GM20000 (cell line): ENCODE data around the gene CREB3L1.

ENCODE experiments used
- DNase-seq: peaks from one replicate; pipeline ENCODE4 v3.0.0; 2012; ENCODE audit warnings: low spot score
- TF ChIP-seq, protein P1 (sequence below): IDR thresholded peaks from 2 replicates; pipeline ENCODE4 v1.5.1; 2012; ENCODE audit warnings: mild to moderate bottlenecking, control low read depth; ENCODE audit errors: extremely low read depth, missing control alignments

CREB3L1 gene

DNA sequence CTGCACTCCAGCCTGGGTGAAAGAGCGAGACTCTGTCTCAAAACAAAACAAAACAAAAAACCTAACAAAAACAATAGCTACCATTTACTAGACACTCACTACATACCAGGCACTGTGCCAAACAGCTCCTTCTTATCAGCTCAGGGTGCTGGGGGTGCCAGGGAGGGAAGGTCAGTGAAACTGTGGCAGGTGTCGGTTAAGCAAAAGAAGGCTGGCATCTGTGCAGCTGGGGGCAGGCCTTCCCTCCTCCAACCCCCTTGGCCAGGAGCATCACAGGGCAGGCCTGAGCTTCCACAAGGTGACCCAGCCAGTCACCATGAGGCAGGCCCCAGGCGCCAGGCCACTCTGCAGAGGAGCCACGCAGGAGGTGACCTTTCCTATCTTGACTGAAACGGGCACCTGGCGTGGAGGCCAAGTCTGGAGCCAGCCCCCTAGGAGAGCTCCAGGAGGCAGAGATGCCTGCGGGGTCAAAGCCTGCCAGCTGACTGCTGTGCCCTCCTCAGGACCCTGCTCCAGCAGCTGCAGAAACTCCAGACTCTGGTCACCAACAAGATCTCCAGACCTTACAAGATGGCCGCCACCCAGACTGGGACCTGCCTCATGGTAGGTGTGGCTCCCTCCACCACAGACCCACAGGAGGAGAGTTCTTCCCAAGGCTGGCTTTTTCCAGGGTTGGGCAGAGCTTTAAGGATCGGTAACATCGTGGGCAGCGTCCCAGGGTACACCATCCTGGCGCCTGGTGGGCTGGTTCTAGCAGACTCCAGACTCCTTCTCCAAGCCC is 38.5 kb downstream of the CREB3L1 start:
- DNase-seq, result no peak
- TF ChIP-seq, protein P1, sequence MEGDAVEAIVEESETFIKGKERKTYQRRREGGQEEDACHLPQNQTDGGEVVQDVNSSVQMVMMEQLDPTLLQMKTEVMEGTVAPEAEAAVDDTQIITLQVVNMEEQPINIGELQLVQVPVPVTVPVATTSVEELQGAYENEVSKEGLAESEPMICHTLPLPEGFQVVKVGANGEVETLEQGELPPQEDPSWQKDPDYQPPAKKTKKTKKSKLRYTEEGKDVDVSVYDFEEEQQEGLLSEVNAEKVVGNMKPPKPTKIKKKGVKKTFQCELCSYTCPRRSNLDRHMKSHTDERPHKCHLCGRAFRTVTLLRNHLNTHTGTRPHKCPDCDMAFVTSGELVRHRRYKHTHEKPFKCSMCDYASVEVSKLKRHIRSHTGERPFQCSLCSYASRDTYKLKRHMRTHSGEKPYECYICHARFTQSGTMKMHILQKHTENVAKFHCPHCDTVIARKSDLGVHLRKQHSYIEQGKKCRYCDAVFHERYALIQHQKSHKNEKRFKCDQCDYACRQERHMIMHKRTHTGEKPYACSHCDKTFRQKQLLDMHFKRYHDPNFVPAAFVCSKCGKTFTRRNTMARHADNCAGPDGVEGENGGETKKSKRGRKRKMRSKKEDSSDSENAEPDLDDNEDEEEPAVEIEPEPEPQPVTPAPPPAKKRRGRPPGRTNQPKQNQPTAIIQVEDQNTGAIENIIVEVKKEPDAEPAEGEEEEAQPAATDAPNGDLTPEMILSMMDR, result no peak

DNA sequence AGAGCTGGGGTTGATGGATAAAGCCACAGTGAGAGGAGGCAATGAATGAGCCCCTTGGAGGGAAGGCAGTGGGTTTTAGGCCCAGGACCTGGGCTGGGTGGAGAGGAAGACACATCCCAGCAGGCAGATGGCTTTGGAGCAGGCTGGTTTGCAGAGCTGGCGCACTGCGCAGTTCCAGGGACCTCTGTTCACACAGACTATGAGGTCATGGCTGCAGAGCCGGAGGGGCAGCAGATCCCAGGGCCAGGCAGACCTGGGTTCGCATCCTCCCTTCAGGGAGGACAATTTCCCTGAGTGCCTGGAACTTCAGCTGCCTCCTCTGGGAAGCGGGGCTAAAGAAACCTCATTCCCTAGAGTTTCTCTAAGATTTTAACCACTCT is 41.6 kb downstream of the CREB3L1 start:
- TF ChIP-seq, protein P1, result no peak
- no peak for DNase-seq

DNA sequence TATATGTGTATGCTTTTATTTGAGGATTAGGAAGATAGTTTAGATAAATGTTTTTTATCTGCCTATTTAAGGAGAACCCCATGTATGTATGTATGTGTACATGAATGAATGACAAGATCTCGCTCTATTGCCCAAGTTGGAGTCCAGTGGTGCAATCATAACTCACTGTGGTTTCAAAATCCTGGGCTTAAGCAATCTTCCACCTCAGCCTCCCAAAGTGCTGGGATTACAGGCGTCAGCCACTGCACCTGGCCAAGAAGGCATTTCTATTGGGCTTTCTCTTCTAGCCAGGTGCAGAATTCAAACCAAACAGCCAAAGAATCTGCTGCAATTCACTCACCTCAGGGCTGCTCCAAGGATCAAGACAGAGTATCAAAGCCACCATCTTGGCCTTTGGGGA is 44.3 kb downstream of the CREB3L1 start:
- DNase-seq, result no peak
- TF ChIP-seq, protein P1, result no peak

DNA sequence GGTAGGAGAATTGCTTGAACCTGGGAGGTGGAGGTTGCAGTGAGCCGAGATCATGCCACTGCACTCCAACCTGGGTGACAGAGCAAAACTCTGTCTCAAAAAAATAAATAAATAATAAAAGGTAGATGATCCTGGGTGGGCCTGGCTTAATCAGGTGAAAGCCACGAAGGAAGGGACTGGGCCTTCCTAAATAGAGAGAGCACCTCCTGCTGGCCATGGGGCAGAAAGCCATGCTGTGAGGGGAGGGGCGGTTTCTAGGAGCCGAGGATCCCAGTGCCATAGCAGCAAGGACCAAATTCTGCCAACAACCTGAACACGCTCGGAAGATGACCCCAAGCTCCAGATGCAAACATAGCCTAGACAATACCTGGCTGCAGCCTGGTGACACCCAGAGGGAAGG is 45.3 kb downstream of the CREB3L1 start:
- DNase-seq, result no peak
- TF ChIP-seq, protein P1, result peak; percentile 23

DNA sequence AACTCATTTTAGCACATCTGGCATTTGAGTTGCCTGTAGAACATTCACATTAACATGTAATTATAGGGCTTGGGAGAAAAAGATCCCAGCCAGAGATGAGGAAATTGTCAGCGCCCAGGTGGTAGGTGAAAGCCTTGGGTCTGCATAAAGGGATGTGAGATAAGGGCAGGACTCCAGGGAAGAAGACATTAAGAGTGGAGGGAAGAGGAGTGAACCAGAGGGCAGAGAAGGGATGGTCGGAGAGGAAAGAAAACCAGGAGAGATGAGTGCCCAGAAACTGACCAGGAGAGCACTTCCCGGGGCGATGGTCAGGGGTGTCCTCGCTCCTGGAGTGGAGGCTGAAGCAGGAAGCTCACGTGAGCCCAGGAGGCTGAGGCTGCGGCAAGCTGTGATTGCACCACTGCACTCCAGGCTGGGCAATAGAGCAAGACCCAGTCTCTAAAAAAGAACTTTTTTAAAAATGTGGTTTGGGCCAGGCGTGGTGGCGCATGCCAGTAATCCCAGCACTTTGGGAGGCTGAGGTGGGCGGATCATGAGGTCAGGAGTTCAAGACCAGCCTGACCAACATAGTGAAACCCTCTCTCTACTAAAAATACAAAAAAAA is 49.5 kb downstream of the CREB3L1 start:
- no peak for DNase-seq
- TF ChIP-seq, protein P1, result no peak

DNA sequence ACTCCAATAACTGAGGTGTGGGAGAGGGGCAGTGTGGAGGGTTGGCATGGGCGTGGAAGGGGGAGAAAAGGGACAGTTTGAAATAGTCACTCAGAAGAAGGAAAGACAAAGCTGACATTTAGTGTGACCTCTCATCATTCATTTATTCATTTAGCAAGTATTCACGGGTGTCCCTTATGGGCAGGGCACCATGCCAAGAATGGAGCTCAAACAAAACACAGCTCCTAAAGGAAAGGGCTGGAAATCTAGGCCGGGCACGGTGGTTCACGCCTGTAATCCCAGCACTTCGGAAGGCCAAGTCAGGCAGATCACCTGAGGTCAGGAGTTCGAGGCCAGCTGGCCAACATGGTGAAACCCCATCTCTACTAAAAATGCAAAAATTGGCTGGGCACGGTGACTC is 50.4 kb downstream of the CREB3L1 start:
- TF ChIP-seq, protein P1, result no peak
- DNase-seq, result no peak

DNA sequence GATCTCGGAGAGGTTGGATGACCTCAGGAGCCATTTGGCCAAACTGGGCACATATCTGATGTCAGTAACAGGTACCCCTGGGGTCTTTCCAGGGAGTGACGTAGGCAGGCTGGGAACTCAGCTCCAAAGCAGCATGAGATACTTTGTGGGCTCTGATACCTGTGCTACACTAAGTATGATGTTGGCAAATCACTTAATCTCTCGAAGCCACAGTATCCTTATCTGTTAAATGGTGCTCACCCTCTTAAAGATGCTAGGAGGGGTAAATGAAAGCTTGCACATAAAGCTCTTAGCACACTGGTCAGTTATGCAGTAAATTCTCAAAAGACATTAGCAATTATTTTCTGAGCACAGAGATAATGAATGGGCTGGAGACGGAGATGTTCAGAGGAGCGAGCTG is 52.7 kb downstream of the CREB3L1 start:
- TF ChIP-seq, protein P1, result no peak
- DNase-seq, result no peak
